NCI-H510A treated with DMSO at 0.1 percent for 48 hours (cell line): ENCODE results near the gene DNAJA1.
"Not testable (repeated sequence)": the region's sequence is repeated elsewhere in the genome, so short reads cannot be mapped to it uniquely, and the experiment has no call there.

ENCODE experiments used
- DNase-seq: peaks from one replicate; lab custom pipeline; 2025; lab: John Stamatoyannopoulos, UW

DNAJA1 gene

GRCh38 chr9:33082128-33082527 lies 57.1 kb downstream of the DNAJA1 start:
- no peak for DNase-seq

- DNase-seq: no peak
Observed at GRCh38 chr9:33082538-33083326, 57.7 kb downstream of the DNAJA1 start.

GRCh38 chr9:33085672-33086071 lies 60.6 kb downstream of the DNAJA1 start:
- not testable (repeated sequence) for DNase-seq
